Measurements from ENCODE around the gene FSTL5. TPM values are rescaled to one million over a fixed set of nuclear protein-coding genes. Genes with fewer than 3 reads are reported as not detected.
"Not testable (repeated sequence)": the region's sequence is repeated elsewhere in the genome, so short reads cannot be mapped to it uniquely, and the experiment has no call there.

Gene FSTL5
- total RNA-seq, 1 experiment from 2014 or later, result not detected

GRCh38 chr4:161760008-161760407 lies 403.8 kb downstream of the FSTL5 start:
- CTCF ChIA-PET, result no interaction called here
- no peaks in the 10 kb centered on the region for H4K20me1 ChIP-seq (ENCODE audit: insufficient read depth)
- H3K9me3 ChIP-seq (ENCODE audit: control insufficient read depth in 1 of 2, insufficient read depth in 1 of 2, low read depth in 1 of 2, low read length in 2 of 2), result no peaks in the 10 kb centered on the region
- no peak overlapping the region for H3K4me2 ChIP-seq (ENCODE audit: low read length)
- DNase-seq (ENCODE audit: low read depth, low spot score) (no peak), ATAC-seq (no peak)
- no peak overlapping the region for H3K27ac ChIP-seq (ENCODE audit: low read depth, low read length)
- H3K79me2 ChIP-seq (ENCODE audit: insufficient read depth, low read length), result no peaks in the 10 kb centered on the region
- H3K4me1 ChIP-seq (ENCODE audit: control insufficient read depth in 1 of 2, insufficient read depth in 2 of 2, low read length in 2 of 2), result no peaks in the 10 kb centered on the region
- intact Hi-C loops (cut with micrococcal nuclease), result no loop called here
- no peak overlapping the region for H3K9ac ChIP-seq (ENCODE audit: low read length)
- TF ChIP-seq POLR2A (IDR thresholded peaks at IDR 0.05; ENCODE audit: borderline replicate concordance, extremely low read depth, insufficient read depth, insufficient read length) (no peak), SP1 (IDR thresholded peaks at IDR 0.05; ENCODE audit: low read depth) (no peak), EGR1 (IDR thresholded peaks at IDR 0.05; ENCODE audit: low read depth) (no peak), ZNF274 (IDR thresholded peaks at IDR 0.05; ENCODE audit: low read depth, low read length) (no peak), REST (IDR thresholded peaks at IDR 0.05; ENCODE audit: low read depth) (no peak), POLR2AphosphoS5 (IDR thresholded peaks at IDR 0.05; ENCODE audit: low read depth, low read length) (no peak), SRF (IDR thresholded peaks at IDR 0.05; ENCODE audit: low read depth) (no peak), MAX (IDR thresholded peaks at IDR 0.05) (no peak), SIN3A (IDR thresholded peaks at IDR 0.05; ENCODE audit: low read depth) (no peak)
- H3K36me3 ChIP-seq (ENCODE audit: control insufficient read depth in 1 of 2, insufficient read depth in 2 of 2, low read length in 2 of 2), result no peaks in the 10 kb centered on the region
- H3K9me2 ChIP-seq (ENCODE audit: insufficient read depth), result no peaks in the 10 kb centered on the region
- POLR2A ChIA-PET, result no interaction called here
- H3K4me3 ChIP-seq (replicated peaks in 1 of 2; ENCODE audit: low read depth in 1 of 2, low read length in 2 of 2), result no peak overlapping the region
- no TSS peak for BruUV-seq (replicated peaks)
- no peaks in the 10 kb centered on the region for H3K27me3 ChIP-seq (ENCODE audit: insufficient read depth, low read length)
- no peak overlapping the region for H2AFZ ChIP-seq (ENCODE audit: low read depth, low read length, poor library complexity, severe bottlenecking)
- RAD21 ChIA-PET (ENCODE audit: low non-redundant PET in 1 of 2, low total read pairs in 2 of 2, uncharacterized antibody in 2 of 2, unreplicated experiment in 2 of 2), result no interaction called here

GRCh38 chr4:161758412-161758811 lies 405.4 kb downstream of the FSTL5 start:
- H3K4me2 ChIP-seq (ENCODE audit: low read length); H3K36me3 ChIP-seq (ENCODE audit: control insufficient read depth in 1 of 2, insufficient read depth in 2 of 2, low read length in 2 of 2); BruUV-seq (replicated peaks); H3K4me1 ChIP-seq (ENCODE audit: control insufficient read depth in 1 of 2, insufficient read depth in 2 of 2, low read length in 2 of 2); ATAC-seq; H2AFZ ChIP-seq (ENCODE audit: low read depth, low read length, poor library complexity, severe bottlenecking); H3K9me3 ChIP-seq (ENCODE audit: control insufficient read depth in 1 of 2, insufficient read depth in 1 of 2, low read depth in 1 of 2, low read length in 2 of 2); RAD21 ChIA-PET (ENCODE audit: low non-redundant PET in 1 of 2, low total read pairs in 2 of 2, uncharacterized antibody in 2 of 2, unreplicated experiment in 2 of 2); H3K9me2 ChIP-seq (ENCODE audit: insufficient read depth); H3K27me3 ChIP-seq (ENCODE audit: insufficient read depth, low read length); intact Hi-C loops (cut with micrococcal nuclease); CTCF ChIA-PET; H3K4me3 ChIP-seq (replicated peaks in 1 of 2; ENCODE audit: low read depth in 1 of 2, low read length in 2 of 2); DNase-seq (ENCODE audit: low read depth, low spot score); H3K9ac ChIP-seq (ENCODE audit: low read length); H4K20me1 ChIP-seq (ENCODE audit: insufficient read depth); H3K79me2 ChIP-seq (ENCODE audit: insufficient read depth, low read length); H3K27ac ChIP-seq (ENCODE audit: low read depth, low read length): not testable (repeated sequence)
- POLR2A ChIA-PET, result interaction anchor here (0.6 kb wide), 1 partner anchor 184 kb away, joined by 3 read pairs; no protein-coding TSS in a partner anchor
